Cardiac muscle cell (in vitro differentiated cells and primary cell): ENCODE results near the gene RRP7A. TPM values are rescaled to one million over a fixed set of nuclear protein-coding genes. Genes with fewer than 3 reads are reported as not detected.
A peak's percentile ranks its signal among the peaks of the same experiment; 100 is the strongest.
"Not testable (repeated sequence)": the region's sequence is repeated elsewhere in the genome, so short reads cannot be mapped to it uniquely, and the experiment has no call there.

ENCODE experiments used
- DNase-seq, 2 donors: peaks; one replicate each; pipeline versions ENCODE4 v3.0.0 to v3.0.0-alpha.2; 2010 to 2017; ENCODE audit warnings: low read depth in 1 of 2, low spot score in 1 of 2
- H3K27ac ChIP-seq: fragments of 200-600 bp; sonication (generic); 2 replicates; pipeline ENCODE4 v1.5.1; 2016
- H3K27me3 ChIP-seq: fragments of 200-600 bp; sonication (generic); 2 replicates; pipeline ENCODE4 v1.6.0; 2016; ENCODE audit warnings: control low read depth
- H3K36me3 ChIP-seq: fragments of 200-600 bp; sonication (generic); 2 replicates; pipeline ENCODE4 v1.5.1; 2016; ENCODE audit warnings: control low read depth
- H3K4me1 ChIP-seq: fragments of 200-600 bp; sonication (generic); 2 replicates; pipeline ENCODE4 v1.8.1; 2017; ENCODE audit warnings: low read depth, mild to moderate bottlenecking, mixed run types
- H3K4me3 ChIP-seq: fragments of 200-600 bp; sonication (generic); 2 replicates; pipeline ENCODE4 v1.5.1; 2016; ENCODE audit warnings: mild to moderate bottlenecking
- H3K9me3 ChIP-seq: fragments of 200-600 bp; sonication (generic); 2 replicates; pipeline ENCODE4 v1.5.1; 2017; ENCODE audit warnings: low read depth, mild to moderate bottlenecking, control low read depth
- polyA plus RNA-seq: library from polyadenylated mRNA; unstranded; fragments of >200 nt; fragmentation: Nextera tagmentation; extraction: Ambion mirVana; gene quantifications from 2 replicates; pipeline ENCODE4 v1.2.1, GENCODE V29; 2016
- total RNA-seq: library from RNA; depleted of rRNA; stranded (reverse); fragments of >200 nt; gene quantifications from 2 replicates; pipeline ENCODE4 v1.2.3, GENCODE V29; 2016
- TF ChIP-seq, protein P1 (sequence below): IDR thresholded peaks from 2 replicates; pipeline ENCODE4 v1.5.1; 2012; ENCODE audit warnings: low read depth, mild to moderate bottlenecking, low read length

The RRP7A gene
- total and polyA plus RNA-seq, 2 experiments from 2014 or later: 39.6 to 43.7 TPM

GRCh38 chr22:42549331-42550060 is 29.9 kb upstream of the RRP7A start:
- no peaks in the 10 kb centered on the region for H3K27me3 ChIP-seq
- TF ChIP-seq, protein P1, sequence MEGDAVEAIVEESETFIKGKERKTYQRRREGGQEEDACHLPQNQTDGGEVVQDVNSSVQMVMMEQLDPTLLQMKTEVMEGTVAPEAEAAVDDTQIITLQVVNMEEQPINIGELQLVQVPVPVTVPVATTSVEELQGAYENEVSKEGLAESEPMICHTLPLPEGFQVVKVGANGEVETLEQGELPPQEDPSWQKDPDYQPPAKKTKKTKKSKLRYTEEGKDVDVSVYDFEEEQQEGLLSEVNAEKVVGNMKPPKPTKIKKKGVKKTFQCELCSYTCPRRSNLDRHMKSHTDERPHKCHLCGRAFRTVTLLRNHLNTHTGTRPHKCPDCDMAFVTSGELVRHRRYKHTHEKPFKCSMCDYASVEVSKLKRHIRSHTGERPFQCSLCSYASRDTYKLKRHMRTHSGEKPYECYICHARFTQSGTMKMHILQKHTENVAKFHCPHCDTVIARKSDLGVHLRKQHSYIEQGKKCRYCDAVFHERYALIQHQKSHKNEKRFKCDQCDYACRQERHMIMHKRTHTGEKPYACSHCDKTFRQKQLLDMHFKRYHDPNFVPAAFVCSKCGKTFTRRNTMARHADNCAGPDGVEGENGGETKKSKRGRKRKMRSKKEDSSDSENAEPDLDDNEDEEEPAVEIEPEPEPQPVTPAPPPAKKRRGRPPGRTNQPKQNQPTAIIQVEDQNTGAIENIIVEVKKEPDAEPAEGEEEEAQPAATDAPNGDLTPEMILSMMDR: no peak
- peaks cover 6% of the 10 kb centered on the region for H3K4me1 ChIP-seq
- H3K4me3 ChIP-seq: no peak overlapping the region
- no peaks in the 10 kb centered on the region for H3K9me3 ChIP-seq
- H3K27ac ChIP-seq: no peak overlapping the region
- no peak for DNase-seq
- H3K36me3 ChIP-seq: no peaks in the 10 kb centered on the region

- TF ChIP-seq, protein P1: no peak
- Histone ChIP-seq H3K9me3 (no peaks in the 10 kb centered on the region), H3K4me1 (peaks cover 6% of the 10 kb centered on the region), H3K27ac (no peak overlapping the region), H3K36me3 (no peaks in the 10 kb centered on the region), H3K27me3 (no peaks in the 10 kb centered on the region), H3K4me3 (no peak overlapping the region)
- no peak for DNase-seq
Observed at GRCh38 chr22:42548597-42549330, 29.2 kb upstream of the RRP7A start.

GRCh38 chr22:42548126-42548525 is 28.5 kb upstream of the RRP7A start:
- H3K36me3 ChIP-seq, H3K27me3 ChIP-seq, H3K27ac ChIP-seq, H3K9me3 ChIP-seq, H3K4me3 ChIP-seq, H3K4me1 ChIP-seq, DNase-seq: not testable (repeated sequence)

DNA sequence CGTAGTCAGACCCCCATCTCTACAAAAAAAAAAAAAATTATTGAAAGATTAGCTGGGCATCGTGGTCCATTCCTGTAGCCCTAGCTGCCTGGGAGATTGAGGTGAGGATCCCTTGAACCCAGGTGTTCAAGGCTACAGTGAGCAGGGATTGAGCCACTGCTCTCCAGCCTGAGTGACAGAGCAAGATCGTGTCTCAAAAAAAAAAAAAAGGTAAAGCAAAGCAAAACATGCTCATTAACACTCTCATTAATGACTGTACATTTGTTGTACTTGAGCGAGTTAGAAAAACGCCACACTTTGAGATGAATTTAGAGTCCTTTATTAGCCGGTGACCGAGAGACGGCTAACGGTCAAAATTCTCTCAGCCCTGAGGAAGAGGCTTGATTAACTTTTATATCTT is 28.0 kb upstream of the RRP7A start:
- H3K9me3 ChIP-seq: no peaks in the 10 kb centered on the region
- no peaks in the 10 kb centered on the region for H3K36me3 ChIP-seq
- H3K27me3 ChIP-seq: no peaks in the 10 kb centered on the region
- H3K4me1 ChIP-seq: peaks cover 6% of the 10 kb centered on the region
- no peak overlapping the region for H3K27ac ChIP-seq
- no peak for DNase-seq
- TF ChIP-seq, protein P1: no peak
- no peak overlapping the region for H3K4me3 ChIP-seq

GRCh38 chr22:42544686-42545085 is 25.1 kb upstream of the RRP7A start:
- Histone ChIP-seq H3K27me3 (no peaks in the 10 kb centered on the region), H3K4me3 (no peak overlapping the region), H3K4me1 (peaks cover 6% of the 10 kb centered on the region), H3K36me3 (no peaks in the 10 kb centered on the region), H3K9me3 (no peaks in the 10 kb centered on the region), H3K27ac (no peak overlapping the region)
- TF ChIP-seq, protein P1: no peak
- DNase-seq: peak in 1 of 2 donors; percentile 85

DNA sequence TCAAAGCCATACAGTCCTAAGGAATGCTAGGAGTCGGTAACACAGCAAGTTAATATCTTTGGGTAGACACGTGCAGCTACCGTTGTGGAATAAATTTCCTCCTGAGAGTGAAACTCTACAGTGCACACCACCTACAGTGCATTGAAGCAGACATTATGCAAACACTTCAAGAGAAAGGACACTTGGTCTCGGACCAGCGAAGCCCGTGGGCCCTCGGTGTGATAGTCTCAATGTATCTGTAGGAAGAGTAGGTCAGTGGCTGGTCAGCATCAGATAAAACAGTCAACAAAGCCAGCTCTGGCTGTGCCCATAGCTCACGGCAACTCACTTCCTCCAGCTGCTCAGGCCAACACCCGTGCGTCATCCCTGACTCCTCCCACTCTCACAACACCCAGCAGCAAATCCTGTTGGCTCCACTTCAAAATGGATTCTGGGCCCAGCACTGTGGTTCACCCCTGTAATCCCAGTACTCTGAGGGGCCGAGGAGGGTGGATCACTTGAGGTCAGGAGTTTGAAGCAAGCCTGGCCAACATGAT is 19.7 kb upstream of the RRP7A start:
- not testable (repeated sequence) for DNase-seq, H3K27ac ChIP-seq, H3K9me3 ChIP-seq, H3K27me3 ChIP-seq, H3K36me3 ChIP-seq, H3K4me3 ChIP-seq, H3K4me1 ChIP-seq

DNA sequence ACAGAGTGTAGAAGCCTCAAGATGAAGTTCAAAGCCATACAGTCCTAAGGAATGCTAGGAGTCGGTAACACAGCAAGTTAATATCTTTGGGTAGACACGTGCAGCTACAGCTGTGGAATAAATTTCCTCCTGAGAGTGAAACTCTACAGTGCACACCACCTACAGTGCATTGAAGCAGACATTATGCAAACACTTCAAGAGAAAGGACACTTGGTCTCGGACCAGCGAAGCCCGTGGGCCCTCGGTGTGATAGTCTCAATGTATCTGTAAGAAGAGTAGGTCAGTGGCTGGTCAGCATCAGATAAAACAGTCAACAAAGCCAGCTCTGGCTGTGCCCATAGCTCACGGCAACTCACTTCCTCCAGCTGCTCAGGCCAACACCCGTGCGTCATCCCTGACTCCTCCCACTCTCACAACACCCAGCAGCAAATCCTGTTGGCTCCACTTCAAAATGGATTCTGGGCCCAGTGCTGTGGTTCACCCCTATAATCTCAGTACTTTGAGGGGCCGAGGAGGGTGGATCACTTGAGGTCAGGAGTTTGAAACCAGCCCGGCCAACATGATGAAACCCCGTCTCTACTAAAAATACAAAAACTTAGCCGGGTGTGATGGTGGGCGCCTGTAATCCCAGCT is 17.7 kb upstream of the RRP7A start:
- not testable (repeated sequence) for H3K36me3 ChIP-seq, H3K9me3 ChIP-seq, H3K27me3 ChIP-seq, H3K4me1 ChIP-seq, H3K27ac ChIP-seq, H3K4me3 ChIP-seq
- DNase-seq: peak in 1 of 2 donors; percentile 27

DNA sequence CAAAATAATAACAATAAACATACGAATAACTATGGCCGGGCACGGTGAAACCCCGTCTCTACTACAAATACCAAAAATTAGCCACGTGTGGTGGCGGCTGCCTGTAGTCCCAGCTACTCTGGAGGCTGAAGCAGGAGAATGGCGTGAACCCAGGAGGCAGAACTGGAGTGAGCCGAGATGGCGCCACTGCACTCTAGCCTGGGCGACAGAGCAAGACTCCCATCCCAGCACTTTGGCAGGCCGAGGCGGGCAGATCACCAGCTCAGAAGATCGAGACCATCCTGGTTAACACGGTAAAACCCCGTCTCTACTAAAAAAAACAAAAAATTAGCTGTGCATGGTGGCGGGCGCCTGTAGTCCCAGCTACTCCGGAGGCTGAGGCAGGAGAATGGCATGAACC is 17.0 kb upstream of the RRP7A start:
- not testable (repeated sequence) for H3K36me3 ChIP-seq, H3K4me3 ChIP-seq, H3K27me3 ChIP-seq, DNase-seq, H3K4me1 ChIP-seq, H3K27ac ChIP-seq, H3K9me3 ChIP-seq
